ENCODE results near the gene LRRC71.

LRRC71 gene

DNA sequence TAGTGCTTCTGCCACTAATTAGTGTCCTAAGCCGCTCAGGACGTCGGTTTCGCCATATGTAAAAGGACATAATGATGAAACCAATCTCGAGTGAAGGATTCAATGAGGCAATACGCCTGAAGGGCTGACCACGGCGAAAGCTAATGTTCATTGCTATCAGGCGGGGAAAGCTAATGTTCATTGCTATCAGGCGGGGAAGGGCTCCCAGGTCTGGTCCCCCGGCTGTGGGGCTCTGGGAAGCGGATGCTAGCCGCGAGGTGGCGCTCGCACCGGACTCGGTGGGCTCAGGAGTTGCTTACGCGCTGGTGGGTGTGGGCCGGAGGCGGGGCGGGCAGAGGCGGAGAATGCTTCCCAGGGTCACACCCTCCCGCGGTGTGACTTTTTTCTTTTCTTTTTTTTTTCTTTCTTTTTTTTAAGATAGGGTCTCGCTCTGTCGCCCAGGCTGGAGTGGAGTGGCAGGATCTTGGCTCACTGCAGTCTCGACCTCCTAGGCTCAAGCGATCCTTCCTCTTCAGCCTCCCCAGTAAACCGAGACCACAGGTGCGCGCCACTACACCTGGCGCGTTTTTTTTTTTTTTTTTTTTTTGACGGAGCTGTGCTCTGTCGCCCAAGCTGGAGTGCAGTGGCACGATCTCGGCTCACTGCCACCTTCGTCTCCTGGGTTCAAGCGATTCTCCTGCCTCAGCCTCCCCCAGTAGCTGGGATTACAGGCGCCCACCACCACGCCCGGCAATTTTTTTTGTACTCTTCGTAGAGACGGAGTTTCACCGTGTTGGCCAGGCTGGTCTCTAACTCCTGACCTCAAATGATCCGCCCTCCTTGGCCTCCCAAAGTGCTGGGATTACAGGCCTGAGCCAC is 28.0 kb upstream of the LRRC71 start:
- DNase-seq = peak; percentile 85 to 87

GRCh38 chr1:156893048-156893953 is 27.1 kb upstream of the LRRC71 start, which contains the start of gene PEAR1:
PEAR1 (plus strand) TSS chr1:156893718; CDS start chr1:156903927, 10,209 bp downstream.
- no peak for DNase-seq

GRCh38 chr1:156894001-156894400 is 26.4 kb upstream of the LRRC71 start:
- no peak for DNase-seq

GRCh38 chr1:156894711-156895454 is 25.5 kb upstream of the LRRC71 start:
- DNase-seq = no peak

DNA sequence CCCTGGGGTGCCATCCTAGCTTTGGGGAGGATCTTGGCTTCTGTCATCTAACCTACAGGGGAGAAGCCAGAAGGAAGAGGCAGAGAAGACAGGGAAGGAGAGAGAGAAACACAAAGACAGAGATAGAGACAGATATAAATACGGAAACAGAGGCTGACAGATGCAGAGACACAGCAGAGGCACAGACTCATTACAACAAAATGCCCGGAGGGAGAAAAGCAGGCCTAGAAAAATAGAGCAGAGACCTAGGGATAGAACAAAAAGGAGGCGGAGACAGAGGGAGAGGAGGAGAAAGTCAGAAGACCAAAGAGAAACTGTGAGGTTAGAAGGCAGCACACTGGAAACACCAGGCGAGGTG is 25.0 kb upstream of the LRRC71 start:
- no peak for DNase-seq

GRCh38 chr1:156895927-156896326 is 24.5 kb upstream of the LRRC71 start:
- DNase-seq = no peak

DNA sequence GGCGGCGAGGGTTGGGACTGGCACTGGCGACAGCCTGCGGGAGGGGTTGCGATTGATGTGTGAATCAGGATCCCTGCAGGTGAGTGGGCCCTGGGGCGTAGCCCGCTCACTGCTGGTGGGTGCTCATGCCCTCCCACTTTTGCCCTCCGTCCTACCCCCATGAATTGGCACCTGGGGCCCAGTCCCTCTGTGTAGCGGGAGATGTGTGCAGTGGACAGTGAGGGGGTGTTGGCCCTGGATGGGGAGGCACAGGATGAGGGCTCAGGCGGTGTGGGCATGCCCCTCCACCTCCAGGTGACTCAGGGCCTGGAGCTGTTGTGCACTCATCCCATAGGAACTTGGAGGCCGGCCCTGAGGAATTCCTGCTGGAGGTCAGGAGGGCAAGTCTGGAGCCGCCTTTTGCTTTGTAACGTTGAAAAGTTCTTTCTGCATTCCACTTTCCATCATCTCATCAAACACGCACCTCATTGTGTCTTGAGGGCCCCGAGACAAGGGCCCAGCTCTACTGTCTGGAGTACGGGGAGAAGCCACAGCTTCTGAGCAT is 23.9 kb upstream of the LRRC71 start:
- no peak for DNase-seq

- no peak for DNase-seq
These were observed 23.2 kb upstream of the LRRC71 start for GRCh38 chr1:156897078-156897825.

DNA sequence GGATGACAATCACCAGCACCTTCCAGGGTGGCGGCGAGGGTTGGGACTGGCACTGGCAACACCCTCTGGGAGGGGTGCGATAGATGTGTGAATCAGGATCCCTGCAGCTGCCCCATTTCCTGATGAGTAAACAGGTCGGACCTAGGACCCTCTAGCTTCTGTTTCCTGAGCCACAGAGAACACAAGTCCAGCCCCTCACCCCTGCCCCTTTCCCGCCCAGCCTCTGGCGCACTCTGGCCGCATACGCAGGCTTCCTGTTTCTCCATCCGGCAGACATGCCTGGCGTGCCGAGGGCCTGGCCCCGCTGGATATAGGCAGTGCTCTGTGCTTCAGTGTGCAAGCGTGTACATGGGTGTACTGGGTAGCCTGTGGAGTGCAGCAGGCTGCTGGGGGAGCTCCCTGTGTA is 22.3 kb upstream of the LRRC71 start:
- no peak for DNase-seq

GRCh38 chr1:156898971-156899664 is 21.3 kb upstream of the LRRC71 start:
- no peak for DNase-seq

- no peak for DNase-seq
These were observed 20.3 kb upstream of the LRRC71 start for GRCh38 chr1:156899956-156900718.

GRCh38 chr1:156900896-156901589 is 19.4 kb upstream of the LRRC71 start:
- DNase-seq = no peak

DNA sequence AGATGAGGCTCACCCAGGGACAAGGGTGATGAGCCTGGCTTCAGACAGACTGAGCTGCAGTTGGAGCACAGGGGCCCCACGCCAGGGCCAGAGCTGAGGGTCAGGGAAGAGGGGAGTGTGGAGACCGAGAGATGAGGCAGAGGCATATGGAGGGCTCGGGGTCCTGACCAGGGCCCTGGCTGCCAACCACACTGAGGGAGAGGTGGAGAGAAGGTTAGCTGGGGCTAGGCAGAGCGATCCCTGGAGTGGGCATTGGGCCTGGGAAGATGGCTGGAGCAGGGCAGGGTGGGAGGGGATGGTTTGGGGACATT is 18.9 kb upstream of the LRRC71 start:
- no peak for DNase-seq

GRCh38 chr1:156901966-156902915 is 18.2 kb upstream of the LRRC71 start:
- DNase-seq = no peak

- no peak for DNase-seq
These were observed 16.9 kb upstream of the LRRC71 start for GRCh38 chr1:156903328-156904091.

GRCh38 chr1:156904187-156904959 is 16.1 kb upstream of the LRRC71 start:
- DNase-seq = no peak

- no peak for DNase-seq
These were observed 15.3 kb upstream of the LRRC71 start for GRCh38 chr1:156905176-156905575.

Data from activated CD4-positive, alpha-beta T cell treated with anti-CD3 and anti-CD28 coated beads for 4 hours (primary cell).